ENCODE data around the gene EHBP1.

EHBP1 gene

GRCh38 chr2:62811972-62812371 is 106.5 kb downstream of the EHBP1 start:
- no peak for TF ChIP-seq CTCF (IDR thresholded peaks at IDR 0.05)
- no peak for DNase-seq (ENCODE audit: low spot score)
- no peak overlapping the region for H3K4me3 ChIP-seq
- H3K27ac ChIP-seq, result no peak overlapping the region

- no peak overlapping the region for H3K27ac ChIP-seq
- no peak for DNase-seq (ENCODE audit: low spot score)
- H3K4me3 ChIP-seq, result no peak overlapping the region
- no peak for TF ChIP-seq CTCF (IDR thresholded peaks at IDR 0.05)
These were observed 107.7 kb downstream of the EHBP1 start for GRCh38 chr2:62812921-62813825.

GRCh38 chr2:62814123-62814522 is 108.6 kb downstream of the EHBP1 start:
- Histone ChIP-seq H3K4me3 (no peak overlapping the region), H3K27ac (no peak overlapping the region)
- no peak for DNase-seq (ENCODE audit: low spot score)
- no peak for TF ChIP-seq CTCF (IDR thresholded peaks at IDR 0.05)

- H3K27ac ChIP-seq, result no peak overlapping the region
- no peak for TF ChIP-seq CTCF (IDR thresholded peaks at IDR 0.05)
- no peak overlapping the region for H3K4me3 ChIP-seq
- no peak for DNase-seq (ENCODE audit: low spot score)
These were observed 111.8 kb downstream of the EHBP1 start for GRCh38 chr2:62817348-62817747.

- H3K4me3 ChIP-seq, result no peak overlapping the region
- no peak for TF ChIP-seq CTCF (IDR thresholded peaks at IDR 0.05)
These were observed 112.6 kb downstream of the EHBP1 start for GRCh38 chr2:62817995-62818713.

GRCh38 chr2:62822549-62822948 is 117.0 kb downstream of the EHBP1 start:
- no peak for DNase-seq (ENCODE audit: low spot score)
- H3K4me3 ChIP-seq, result no peak overlapping the region
- H3K27ac ChIP-seq, result no peak overlapping the region
- TF ChIP-seq CTCF (IDR thresholded peaks at IDR 0.05), result no peak

More at GRCh38 chr2:62817995-62818713, 112.6 kb downstream of the EHBP1 start:
- DNase-seq (ENCODE audit: low spot score), result no peak
- no peak overlapping the region for H3K27ac ChIP-seq

Measured in coronary artery (tissue), 2 donors.